DND-41 (cell line): ENCODE results near the gene PRM3.

Source experiments
- ATAC-seq: fragments of 200-7000 bp; cut with Tn5 transposase; 3 replicates; pipeline ENCODE4 v1.9.1; 2021; ENCODE audit warnings: low read depth; ENCODE audit not compliant: insufficient read depth
- DNase-seq: peaks from one replicate; pipeline ENCODE4 v3.0.0-alpha.2; 2020
- H2AFZ ChIP-seq: 2 replicates; pipeline ENCODE4 v1.6.0; 2012; ENCODE audit warnings: low read depth, low read length
- H3K27ac ChIP-seq: 2 replicates; pipeline ENCODE4 v1.5.1; 2012; ENCODE audit warnings: low read length, inconsistent platforms
- H3K27me3 ChIP-seq: fragments of 200-600 bp; sonication (generic); 2 replicates; pipeline ENCODE4 v1.6.0; 2012; ENCODE audit warnings: low read length, mild to moderate bottlenecking, inconsistent platforms; ENCODE audit not compliant: insufficient read depth, poor library complexity
- H3K36me3 ChIP-seq: 2 replicates; pipeline ENCODE4 v1.5.1; 2012; ENCODE audit warnings: low read length, inconsistent platforms; ENCODE audit not compliant: insufficient read depth
- H3K4me1 ChIP-seq: 2 replicates; pipeline ENCODE4 v1.5.1; 2012; ENCODE audit warnings: mild to moderate bottlenecking, low read length; ENCODE audit not compliant: insufficient read depth
- H3K4me2 ChIP-seq: 2 replicates; pipeline ENCODE4 v1.6.0; 2012; ENCODE audit warnings: mild to moderate bottlenecking, moderate library complexity, low read length, inconsistent platforms; ENCODE audit not compliant: insufficient read depth
- H3K4me3 ChIP-seq, 2 experiments: fragments of 200-600 bp in 1 of 2; shearing (Covaris generic) in 1 of 2; 2 replicates each; pipeline ENCODE4 v1.5.1; 2012 to 2016; ENCODE audit warnings: inconsistent platforms in 2 of 2, low read length in 2 of 2, mild to moderate bottlenecking in 2 of 2, low read depth in 1 of 2, moderate library complexity in 1 of 2
- H3K79me2 ChIP-seq: 2 replicates; pipeline ENCODE4 v1.6.0; 2012; ENCODE audit warnings: low read length, inconsistent platforms; ENCODE audit not compliant: insufficient read depth
- H3K9ac ChIP-seq: 2 replicates; pipeline ENCODE4 v1.6.0; 2012; ENCODE audit warnings: low read depth, mild to moderate bottlenecking, inconsistent platforms, low read length, moderate library complexity
- H3K9me3 ChIP-seq: 2 replicates; pipeline ENCODE4 v1.5.1; 2012; ENCODE audit warnings: low read length, moderate library complexity, mild to moderate bottlenecking, inconsistent platforms; ENCODE audit not compliant: insufficient read depth, severe bottlenecking
- H4K20me1 ChIP-seq: 2 replicates; pipeline ENCODE4 v1.6.0; 2012; ENCODE audit warnings: low read length; ENCODE audit not compliant: insufficient read depth
- EZH2 ChIP-seq: IDR thresholded peaks from 3 replicates; pipeline ENCODE4 v1.6.1; 2012; ENCODE audit warnings: borderline replicate concordance, low read depth, mild to moderate bottlenecking, moderate library complexity, low read length, inconsistent platforms; ENCODE audit not compliant: severe bottlenecking
- TF ChIP-seq, protein P1 (sequence below): IDR thresholded peaks from 2 replicates; pipeline ENCODE4 v1.5.1; 2012; ENCODE audit warnings: borderline replicate concordance, low read length, moderate library complexity, mild to moderate bottlenecking; ENCODE audit not compliant: poor library complexity, severe bottlenecking; ENCODE audit errors: extremely low read depth

PRM3 gene

GRCh38 chr16:11277607-11278337 is 4.3 kb upstream of the PRM3 start:
- Histone ChIP-seq H3K4me2 (no peak overlapping the region), H3K9me3 (no peaks in the 10 kb centered on the region), H2AFZ (no peak overlapping the region), H3K27me3 (peaks cover under 1% of the 10 kb centered on the region), H4K20me1 (no peaks in the 10 kb centered on the region), H3K79me2 (no peaks in the 10 kb centered on the region), H3K36me3 (no peaks in the 10 kb centered on the region), H3K9ac (no peak overlapping the region), H3K4me1 (no peaks in the 10 kb centered on the region), H3K4me3 (no peak overlapping the region), H3K27ac (no peak overlapping the region)
- no peak for TF ChIP-seq EZH2
- TF ChIP-seq, protein P1, sequence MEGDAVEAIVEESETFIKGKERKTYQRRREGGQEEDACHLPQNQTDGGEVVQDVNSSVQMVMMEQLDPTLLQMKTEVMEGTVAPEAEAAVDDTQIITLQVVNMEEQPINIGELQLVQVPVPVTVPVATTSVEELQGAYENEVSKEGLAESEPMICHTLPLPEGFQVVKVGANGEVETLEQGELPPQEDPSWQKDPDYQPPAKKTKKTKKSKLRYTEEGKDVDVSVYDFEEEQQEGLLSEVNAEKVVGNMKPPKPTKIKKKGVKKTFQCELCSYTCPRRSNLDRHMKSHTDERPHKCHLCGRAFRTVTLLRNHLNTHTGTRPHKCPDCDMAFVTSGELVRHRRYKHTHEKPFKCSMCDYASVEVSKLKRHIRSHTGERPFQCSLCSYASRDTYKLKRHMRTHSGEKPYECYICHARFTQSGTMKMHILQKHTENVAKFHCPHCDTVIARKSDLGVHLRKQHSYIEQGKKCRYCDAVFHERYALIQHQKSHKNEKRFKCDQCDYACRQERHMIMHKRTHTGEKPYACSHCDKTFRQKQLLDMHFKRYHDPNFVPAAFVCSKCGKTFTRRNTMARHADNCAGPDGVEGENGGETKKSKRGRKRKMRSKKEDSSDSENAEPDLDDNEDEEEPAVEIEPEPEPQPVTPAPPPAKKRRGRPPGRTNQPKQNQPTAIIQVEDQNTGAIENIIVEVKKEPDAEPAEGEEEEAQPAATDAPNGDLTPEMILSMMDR = no peak
- ATAC-seq (no peak), DNase-seq (no peak)

DNA sequence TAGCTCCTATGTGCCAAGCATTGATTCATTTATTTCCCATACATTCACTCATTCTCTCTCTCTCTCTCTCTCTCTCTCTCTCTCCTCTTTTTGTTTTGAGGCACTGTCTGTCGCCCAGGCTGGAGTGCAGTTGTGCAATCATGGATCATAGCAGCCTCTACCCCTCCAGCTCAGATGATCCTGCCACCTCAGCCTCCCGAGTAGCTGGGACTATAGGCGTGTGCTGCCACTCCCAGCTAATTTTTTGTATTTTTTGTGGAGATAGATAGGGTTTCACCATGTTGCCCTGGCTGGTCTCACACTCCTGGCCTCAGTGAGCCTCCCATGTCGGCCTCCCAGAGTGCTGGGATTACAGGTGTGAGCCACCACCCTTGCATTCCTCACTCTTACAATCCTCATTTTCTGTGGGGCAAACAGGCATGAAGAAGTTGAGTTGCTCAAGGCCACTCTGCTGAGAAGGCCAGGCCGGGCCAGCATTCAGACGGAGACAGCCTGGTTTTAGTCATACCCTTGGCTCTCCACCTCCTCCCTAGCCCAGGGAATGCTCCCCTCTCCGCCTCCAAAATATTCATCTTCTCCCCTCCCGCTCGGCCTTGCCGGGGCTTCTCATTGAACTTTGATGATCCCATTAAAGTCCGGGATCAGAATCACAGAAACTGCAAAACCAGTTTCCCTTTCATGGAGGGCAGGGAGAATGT is 3.6 kb upstream of the PRM3 start:
- no peaks in the 10 kb centered on the region for H3K4me1 ChIP-seq
- H3K9me3 ChIP-seq = no peaks in the 10 kb centered on the region
- H4K20me1 ChIP-seq = no peaks in the 10 kb centered on the region
- TF ChIP-seq, protein P1 = no peak
- no peak for TF ChIP-seq EZH2
- no peak overlapping the region for H3K27ac ChIP-seq
- no peak overlapping the region for H2AFZ ChIP-seq
- no peak overlapping the region for H3K4me3 ChIP-seq
- no peak for ATAC-seq
- H3K9ac ChIP-seq = no peak overlapping the region
- H3K36me3 ChIP-seq = no peaks in the 10 kb centered on the region
- DNase-seq = no peak
- no peaks in the 10 kb centered on the region for H3K27me3 ChIP-seq
- H3K4me2 ChIP-seq = no peak overlapping the region
- H3K79me2 ChIP-seq = no peaks in the 10 kb centered on the region

GRCh38 chr16:11276143-11276895 is 2.9 kb upstream of the PRM3 start, which contains the start of gene PRM2:
PRM2 (minus strand) TSS chr16:11276480; CDS start chr16:11276370, 110 bp downstream.
- H3K4me3 ChIP-seq = no peak within 1 kb of the TSS
- DNase-seq (no peak), ATAC-seq (no peak)
- no peak within 1 kb of the TSS for H3K9ac ChIP-seq
- no peak within 1 kb of the TSS for H3K4me2 ChIP-seq
- H3K36me3 ChIP-seq = no peaks in the 10 kb centered on the region
- no peaks in the 10 kb centered on the region for H4K20me1 ChIP-seq
- no peak within 1 kb of the TSS for H2AFZ ChIP-seq
- H3K79me2 ChIP-seq = no peaks in the 10 kb centered on the region
- H3K27me3 ChIP-seq = no peaks in the 10 kb centered on the region
- H3K4me1 ChIP-seq = no peaks in the 10 kb centered on the region
- no peak for TF ChIP-seq EZH2
- TF ChIP-seq, protein P1 = no peak
- H3K9me3 ChIP-seq = no peaks in the 10 kb centered on the region
- no peak within 1 kb of the TSS for H3K27ac ChIP-seq
